Mucosa of descending colon (tissue), 3 donors: ENCODE results near the gene UBE2L6. TPM values are rescaled to one million over a fixed set of nuclear protein-coding genes. Genes with fewer than 3 reads are reported as not detected.

Experiments
- ATAC-seq: fragments of 200-7000 bp; cut with Tn5 transposase; one replicate; pipeline ENCODE4 v1.9.1; 2020; ENCODE audit warnings: mild to moderate bottlenecking, moderate library complexity
- DNase-seq, 3 donors: peaks; one replicate each; pipeline ENCODE4 v3.0.0-alpha.2; 2020
- H3K36me3 ChIP-seq: fragments of 200-600 bp; one replicate; pipeline ENCODE4 v1.8.0; 2021; ENCODE audit warnings: low read depth, mild to moderate bottlenecking
- H3K4me1 ChIP-seq: fragments of 200-600 bp; one replicate; pipeline ENCODE4 v1.8.0; 2021; ENCODE audit warnings: low read depth, mild to moderate bottlenecking
- H3K4me3 ChIP-seq: fragments of 200-600 bp; one replicate; pipeline ENCODE4 v1.8.0; 2021; ENCODE audit warnings: mild to moderate bottlenecking
- H3K9me3 ChIP-seq: fragments of 200-600 bp; one replicate; pipeline ENCODE4 v1.8.0; 2021; ENCODE audit warnings: mild to moderate bottlenecking
- CTCF ChIP-seq: fragments of 200-600 bp; IDR thresholded peaks from one replicate; pipeline ENCODE4 v1.8.0; 2022; ENCODE audit warnings: antibody characterized with exemption, mild to moderate bottlenecking
- intact Hi-C, 2 donors: fragments of 100-400 bp; cut with DNase I in 1 of 2; cut with micrococcal nuclease in 1 of 2; formaldehyde crosslinking; loops; one replicate each; pipeline versions ENCODE4 v1.11.0 to v1.11.1; 2022; cut with DNase I, micrococcal nuclease
- total RNA-seq, 3 donors: library from RNA; stranded (reverse); fragmentation: NEBNext Ultra II Directional in 2 of 3; extraction: Animal tissue kit (Norgen Biotek cat#: 25700) in 2 of 3; gene quantifications; one replicate each; pipeline versions ENCODE4 v1.2.1 to v1.2.4, GENCODE V29; 2021 to 2023
- donor health status: DM: no; HTN: no; CAD: no; lungs with moderate emphysema.
- donor health status: DM: no; HTN: no; CAD: no.
- donor health status: DM: no; HTN: yes; CAD: no.

Gene UBE2L6
- total RNA-seq, 3 donors from 2014 or later: 26.1 to 57.3 (median 53.9) TPM

- Histone ChIP-seq H3K4me1 (no peaks in the 10 kb centered on the region), H3K9me3 (no peaks in the 10 kb centered on the region), H3K4me3 (no peak overlapping the region), H3K36me3 (no peaks in the 10 kb centered on the region)
- no peak for TF ChIP-seq CTCF
- intact Hi-C loops: no loop called here
- DNase-seq (no peak), ATAC-seq (no peak)
Measured at GRCh38 chr11:57585301-57585700, 17.8 kb upstream of the UBE2L6 start.

GRCh38 chr11:57584341-57584740 is 16.9 kb upstream of the UBE2L6 start:
- H3K36me3 ChIP-seq: no peaks in the 10 kb centered on the region
- TF ChIP-seq CTCF: no peak
- no peaks in the 10 kb centered on the region for H3K9me3 ChIP-seq
- no peaks in the 10 kb centered on the region for H3K4me1 ChIP-seq
- no peak for DNase-seq
- no peak overlapping the region for H3K4me3 ChIP-seq
- ATAC-seq: no peak
- intact Hi-C loops: no loop called here

GRCh38 chr11:57574061-57574460 is 6.6 kb upstream of the UBE2L6 start:
- no peaks in the 10 kb centered on the region for H3K4me1 ChIP-seq
- no peaks in the 10 kb centered on the region for H3K9me3 ChIP-seq
- no peak overlapping the region for H3K4me3 ChIP-seq
- no peaks in the 10 kb centered on the region for H3K36me3 ChIP-seq
- no peak for TF ChIP-seq CTCF
- intact Hi-C loops: loop anchor here in 1 of 2 donors (5.0 kb wide), 1 partner anchor 68 kb away; no protein-coding TSS in a partner anchor
- ATAC-seq (no peak), DNase-seq (no peak)

GRCh38 chr11:57571606-57572005 is 4.1 kb upstream of the UBE2L6 start:
- DNase-seq: no peak
- Histone ChIP-seq H3K9me3 (no peaks in the 10 kb centered on the region), H3K36me3 (no peaks in the 10 kb centered on the region), H3K4me3 (no peak overlapping the region), H3K4me1 (peaks cover 5% of the 10 kb centered on the region)
- no peak for TF ChIP-seq CTCF
- intact Hi-C loops: loop anchor here in 1 of 2 donors (5.0 kb wide), 1 partner anchor 71 kb away; no protein-coding TSS in a partner anchor
- no peak for ATAC-seq

GRCh38 chr11:57568330-57568766 is 876 bp upstream of the UBE2L6 start:
- intact Hi-C loops: loop anchor here in 1 of 2 donors (5.0 kb wide), 1 partner anchor 74 kb away; no protein-coding TSS in a partner anchor
- Histone ChIP-seq H3K4me3 (peak overlapping the region; percentile 63), H3K4me1 (peaks cover 10% of the 10 kb centered on the region), H3K36me3 (no peaks in the 10 kb centered on the region), H3K9me3 (no peaks in the 10 kb centered on the region)
- TF ChIP-seq CTCF: peak; percentile 66
- ATAC-seq: no peak
- DNase-seq: peak in 1 of 3 donors; percentile 92
